GM23248 (cell line): ENCODE data around the gene KDM5A. TPM values are rescaled to one million over a fixed set of nuclear protein-coding genes. Genes with fewer than 3 reads are reported as not detected.

Source experiments
- DNase-seq: peaks from one replicate; pipeline ENCODE4 v3.0.0-alpha.2; 2015
- H2AFZ ChIP-seq: fragments of 200-600 bp; sonication (generic); 2 replicates; pipeline ENCODE4 v1.6.1; 2016; ENCODE audit warnings: antibody characterized with exemption
- H3F3A ChIP-seq: fragments of 200-600 bp; sonication (generic); 2 replicates; pipeline ENCODE4 v1.6.1; 2016; ENCODE audit warnings: mild to moderate bottlenecking, antibody characterized with exemption, mixed run types; ENCODE audit not compliant: insufficient read depth
- H3K27ac ChIP-seq: fragments of 200-600 bp; sonication (generic); 2 replicates; pipeline ENCODE4 v1.5.1; 2016; ENCODE audit warnings: mild to moderate bottlenecking
- H3K27me3 ChIP-seq: fragments of 200-600 bp; sonication (generic); replicated peaks from 2 replicates; pipeline ENCODE4 v1.6.1; 2016; ENCODE audit warnings: mild to moderate bottlenecking; ENCODE audit not compliant: insufficient read depth
- H3K36me3 ChIP-seq: fragments of 200-600 bp; sonication (generic); 2 replicates; pipeline ENCODE4 v1.6.1; 2016; ENCODE audit warnings: low read depth, mild to moderate bottlenecking
- H3K4me1 ChIP-seq: fragments of 200-600 bp; sonication (generic); 2 replicates; pipeline ENCODE4 v1.6.1; 2016; ENCODE audit warnings: mild to moderate bottlenecking; ENCODE audit not compliant: insufficient read depth
- H3K4me2 ChIP-seq: fragments of 200-600 bp; sonication (generic); one replicate; pipeline ENCODE4 v1.6.1; 2016; ENCODE audit warnings: mild to moderate bottlenecking; ENCODE audit not compliant: unreplicated experiment
- H3K4me3 ChIP-seq: fragments of 200-600 bp; sonication (generic); 2 replicates; pipeline ENCODE4 v1.5.1; 2016; ENCODE audit warnings: mild to moderate bottlenecking
- H3K79me2 ChIP-seq: fragments of 200-600 bp; sonication (generic); 2 replicates; pipeline ENCODE4 v1.6.1; 2016; ENCODE audit warnings: mild to moderate bottlenecking; ENCODE audit not compliant: insufficient read depth
- H3K9ac ChIP-seq: fragments of 200-600 bp; sonication (generic); 2 replicates; pipeline ENCODE4 v1.6.1; 2016; ENCODE audit warnings: mild to moderate bottlenecking
- H3K9me2 ChIP-seq: fragments of 200-600 bp; sonication (generic); 2 replicates; pipeline ENCODE4 v1.6.1; 2016; ENCODE audit warnings: mixed run types, mild to moderate bottlenecking, moderate library complexity; ENCODE audit not compliant: insufficient read depth
- H3K9me3 ChIP-seq: fragments of 200-600 bp; sonication (generic); one replicate; pipeline ENCODE4 v1.6.1; 2017; ENCODE audit warnings: low read depth
- H4K20me1 ChIP-seq: fragments of 200-600 bp; sonication (generic); 2 replicates; pipeline ENCODE4 v1.6.0; 2016; ENCODE audit not compliant: insufficient read depth
- EZH2 ChIP-seq: fragments of 200-600 bp; sonication (generic); IDR thresholded peaks from 2 replicates; pipeline ENCODE4 v1.6.1; 2018; ENCODE audit warnings: antibody characterized with exemption, mild to moderate bottlenecking; ENCODE audit not compliant: insufficient read depth, poor library complexity, severe bottlenecking
- EZH2phosphoT487 ChIP-seq: fragments of 200-600 bp; sonication (generic); IDR thresholded peaks from 2 replicates; pipeline ENCODE4 v1.6.1; 2018; ENCODE audit warnings: antibody characterized with exemption, moderate library complexity, mild to moderate bottlenecking, low read depth; ENCODE audit not compliant: insufficient read depth
- WGBS, 2 experiments: methylation state at CpG; one replicate each; pipeline ENCODE4 v1.1.6; 2015 to 2017; ENCODE audit warnings: low lambda C conversion rate in 2 of 2, low coverage in 1 of 2; ENCODE audit errors: missing lambda C conversion rate in 2 of 2; 5-methylcytosine and 5-hydroxymethylcytosine counted together
- in situ Hi-C: fragments of 300-500 bp; cut with MboI; formaldehyde crosslinking; loops from 2 replicates; pipeline ENCODE4 v1.15.0; 2020
- polyA plus RNA-seq: library from polyadenylated mRNA; unstranded; fragments of >200 nt; fragmentation: Nextera tagmentation; extraction: Ambion mirVana; gene quantifications from 2 replicates; pipeline ENCODE4 v1.2.1, GENCODE V29; 2016
- total RNA-seq: library from RNA; depleted of rRNA; stranded (reverse); fragments of >200 nt; shearing (Covaris generic); gene quantifications from 2 replicates; pipeline ENCODE4 v1.2.3, GENCODE V29; 2014

Gene KDM5A
- total and polyA plus RNA-seq, 2 experiments from 2014 or later = 25.1 to 31.4 TPM

DNA sequence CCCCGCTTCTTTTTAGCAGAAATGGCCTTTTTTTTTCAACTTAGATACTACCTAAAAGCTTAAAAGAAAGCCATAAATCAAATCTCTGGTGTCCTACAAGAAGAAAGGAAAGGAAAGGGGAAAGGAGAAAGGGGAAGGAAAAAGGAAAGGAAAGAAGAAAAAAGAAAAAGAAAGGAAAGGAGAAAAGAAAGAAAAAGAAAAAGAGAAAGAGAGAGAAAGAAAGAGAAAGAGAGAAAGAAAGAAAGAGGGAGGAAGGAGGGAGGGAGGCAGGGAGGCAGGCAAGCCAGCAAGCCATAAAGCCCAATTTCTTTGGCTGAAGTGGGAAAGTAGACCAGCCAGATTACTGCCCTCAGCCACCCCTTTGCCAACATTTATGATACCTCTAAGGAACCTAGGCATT, 94.0 kb downstream of the KDM5A start:
- H3F3A ChIP-seq = peaks cover 15% of the 10 kb centered on the region
- WGBS, 2 experiments = 97 to 100% methylated on average over 1 of the region's 1 CpG
- H3K36me3 ChIP-seq = peaks cover 58% of the 10 kb centered on the region

DNA sequence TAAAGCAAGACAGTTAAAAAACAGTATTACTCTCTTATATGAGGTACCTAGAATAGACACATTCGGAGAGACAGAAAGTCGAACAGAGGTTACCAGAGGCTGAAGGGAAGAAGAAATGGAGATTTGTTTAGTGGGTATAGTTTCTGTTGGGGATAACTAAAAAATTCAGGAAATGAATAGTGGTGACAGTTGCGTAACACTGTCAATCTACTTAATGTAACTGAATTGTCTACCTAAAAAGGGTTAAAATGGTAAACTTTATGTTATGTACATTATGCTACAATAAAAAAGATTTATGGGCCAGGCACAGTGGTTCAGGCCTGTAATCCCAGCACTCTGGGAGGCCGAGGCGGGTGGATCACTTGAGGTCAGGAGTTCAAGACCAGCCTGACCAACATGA, 95.9 kb downstream of the KDM5A start:
- peaks cover 21% of the 10 kb centered on the region for H3K4me1 ChIP-seq
- H3K4me2 ChIP-seq = no peak overlapping the region
- in situ Hi-C loops = no loop called here
- no peak for DNase-seq
- peaks cover 15% of the 10 kb centered on the region for H3F3A ChIP-seq
- no peaks in the 10 kb centered on the region for H3K9me3 ChIP-seq
- H3K9me2 ChIP-seq = no peaks in the 10 kb centered on the region
- peaks cover 49% of the 10 kb centered on the region for H3K36me3 ChIP-seq
- H3K27me3 ChIP-seq = no peaks in the 10 kb centered on the region
- TF ChIP-seq EZH2 = no peak
- no peak for TF ChIP-seq EZH2phosphoT487
- H3K27ac ChIP-seq = no peak overlapping the region
- H4K20me1 ChIP-seq = no peaks in the 10 kb centered on the region
- H3K79me2 ChIP-seq = peaks cover 27% of the 10 kb centered on the region
- no peak overlapping the region for H2AFZ ChIP-seq
- 89 to 93% methylated on average over 5 of the region's 5 CpGs for WGBS, 2 experiments
- no peak overlapping the region for H3K4me3 ChIP-seq
- H3K9ac ChIP-seq = no peak overlapping the region

More for the DNA sequence above, 94.0 kb downstream of the KDM5A start:
- Histone ChIP-seq H3K27me3 (no peaks in the 10 kb centered on the region), H4K20me1 (no peaks in the 10 kb centered on the region), H3K79me2 (peaks cover 43% of the 10 kb centered on the region), H2AFZ (no peak overlapping the region), H3K4me3 (no peak overlapping the region), H3K4me2 (no peak overlapping the region), H3K9me2 (no peaks in the 10 kb centered on the region), H3K4me1 (peaks cover 13% of the 10 kb centered on the region; the same call in 1 of the 2 replicates), H3K27ac (no peak overlapping the region), H3K9ac (no peak overlapping the region), H3K9me3 (no peaks in the 10 kb centered on the region)
- DNase-seq = no peak
- in situ Hi-C loops = no loop called here
- no peak for TF ChIP-seq EZH2
- TF ChIP-seq EZH2phosphoT487 = no peak

DNA sequence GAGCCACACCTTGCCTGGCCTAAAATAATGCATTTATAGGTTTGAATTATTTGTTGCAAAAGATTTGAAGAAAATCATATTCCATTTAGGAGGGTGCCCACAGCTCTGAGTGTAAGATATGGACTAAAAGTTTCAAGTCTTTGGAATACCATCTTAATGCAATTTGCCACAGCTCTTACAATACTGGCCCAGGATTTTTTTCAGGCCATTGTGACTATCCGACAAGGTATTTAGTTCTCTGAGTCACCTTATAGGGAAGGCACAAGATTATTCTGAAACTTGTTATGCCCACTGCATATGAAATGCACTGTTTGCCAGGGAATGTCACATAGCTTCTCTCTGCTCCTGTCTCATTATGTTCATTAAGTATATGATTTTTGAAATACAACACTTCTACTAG, 96.9 kb downstream of the KDM5A start:
- in situ Hi-C loops = no loop called here
- peak; percentile 73 for DNase-seq
- H4K20me1 ChIP-seq = no peaks in the 10 kb centered on the region
- H3K79me2 ChIP-seq = peaks cover 27% of the 10 kb centered on the region
- no peak overlapping the region for H3K9ac ChIP-seq
- TF ChIP-seq EZH2 (no peak), EZH2phosphoT487 (no peak)
- H3K4me3 ChIP-seq = no peak overlapping the region
- H3K36me3 ChIP-seq = peaks cover 43% of the 10 kb centered on the region
- peaks cover 22% of the 10 kb centered on the region for H3K4me1 ChIP-seq
- no peaks in the 10 kb centered on the region for H3K9me2 ChIP-seq
- no peaks in the 10 kb centered on the region for H3K27me3 ChIP-seq
- 91 to 93% methylated on average over 1 of the region's 1 CpG for WGBS, 2 experiments
- peak overlapping the region; percentile 33 for H3K27ac ChIP-seq
- no peak overlapping the region for H3K4me2 ChIP-seq
- H3F3A ChIP-seq = peaks cover 15% of the 10 kb centered on the region
- H2AFZ ChIP-seq = no peak overlapping the region
- H3K9me3 ChIP-seq = no peaks in the 10 kb centered on the region

DNA sequence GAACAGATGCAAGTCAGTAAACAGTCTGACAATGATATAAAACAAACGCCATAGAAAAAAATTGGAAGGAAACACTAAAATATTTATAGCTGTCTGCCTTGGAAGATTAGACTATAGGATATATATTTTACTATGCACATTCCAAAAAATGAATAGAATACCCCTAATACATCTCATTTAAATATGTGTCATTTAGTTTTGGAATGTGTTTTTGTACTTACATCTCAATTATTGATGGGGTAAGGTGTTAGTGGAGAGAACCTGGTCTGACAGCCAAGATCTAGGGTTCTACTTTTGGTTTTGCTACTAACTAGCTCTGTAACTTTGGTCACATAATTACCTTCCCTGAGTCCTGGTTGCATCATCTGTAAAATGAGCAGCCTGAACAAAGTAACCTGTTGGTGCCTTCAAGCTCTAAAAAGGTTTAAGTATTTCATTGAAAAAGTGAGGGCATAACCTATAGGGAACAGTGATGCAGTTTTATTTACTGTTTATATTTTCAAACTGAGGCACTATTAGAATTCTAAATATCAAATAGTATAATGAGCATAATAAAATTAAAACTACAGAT, 97.9 kb downstream of the KDM5A start:
- no peak for TF ChIP-seq EZH2phosphoT487
- TF ChIP-seq EZH2 = no peak
- H3K27me3 ChIP-seq = no peaks in the 10 kb centered on the region
- peaks cover 35% of the 10 kb centered on the region for H3K79me2 ChIP-seq
- H3K27ac ChIP-seq = no peak overlapping the region
- H4K20me1 ChIP-seq = 0 out of 2 replicates have a peak, but pooled peaks cover 2% of the 10 kb centered on the region
- H3K9ac ChIP-seq = no peak overlapping the region
- no peak for DNase-seq
- H3K9me2 ChIP-seq = no peaks in the 10 kb centered on the region
- no peak overlapping the region for H3K4me3 ChIP-seq
- no peaks in the 10 kb centered on the region for H3K9me3 ChIP-seq
- H3K36me3 ChIP-seq = peaks cover 38% of the 10 kb centered on the region
- WGBS, 2 experiments = 66 to 67% methylated on average over 1 of the region's 1 CpG
- H3K4me1 ChIP-seq = peaks cover 22% of the 10 kb centered on the region
- in situ Hi-C loops = no loop called here
- H3K4me2 ChIP-seq = no peak overlapping the region
- H3F3A ChIP-seq = peaks cover 15% of the 10 kb centered on the region
- no peak overlapping the region for H2AFZ ChIP-seq

DNA sequence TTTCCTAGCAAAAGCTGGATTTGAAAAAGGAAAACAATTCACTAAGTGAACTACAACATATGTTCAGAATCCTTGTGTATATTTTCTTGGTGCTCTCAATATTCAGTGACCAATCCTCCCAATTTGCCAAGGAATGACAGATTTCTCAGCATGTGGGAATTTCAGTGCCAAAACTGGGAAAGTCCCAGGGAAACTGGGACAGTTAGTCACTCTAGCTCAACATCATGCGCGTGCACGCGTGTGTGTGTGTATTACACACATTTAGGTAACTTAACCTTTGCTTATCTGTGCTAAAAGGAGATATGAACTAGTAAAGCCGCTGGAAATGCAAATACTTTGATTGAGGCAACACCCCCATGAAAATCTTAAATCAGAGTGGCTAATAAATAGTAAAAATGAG, 100.4 kb downstream of the KDM5A start:
- H3K79me2 ChIP-seq = peaks cover 36% of the 10 kb centered on the region
- WGBS, 2 experiments = 29 to 32% methylated on average over 5 of the region's 5 CpGs
- H3F3A ChIP-seq = peaks cover 15% of the 10 kb centered on the region
- H3K4me2 ChIP-seq = peak overlapping the region; percentile 26
- H3K27me3 ChIP-seq = no peaks in the 10 kb centered on the region
- H3K27ac ChIP-seq = peak overlapping the region; percentile 49
- no peaks in the 10 kb centered on the region for H3K9me3 ChIP-seq
- peak overlapping the region; percentile 14; the same call in 1 of the 2 replicates for H3K9ac ChIP-seq
- no peak overlapping the region for H2AFZ ChIP-seq
- no peak overlapping the region for H3K4me3 ChIP-seq
- peak; percentile 92 for DNase-seq
- TF ChIP-seq EZH2 (no peak), EZH2phosphoT487 (no peak)
- H3K4me1 ChIP-seq = peaks cover 22% of the 10 kb centered on the region
- H4K20me1 ChIP-seq = 0 out of 2 replicates have a peak, but pooled peaks cover 6% of the 10 kb centered on the region
- H3K9me2 ChIP-seq = no peaks in the 10 kb centered on the region
- H3K36me3 ChIP-seq = peaks cover 35% of the 10 kb centered on the region
- in situ Hi-C loops = no loop called here
